Esophagus squamous epithelium (tissue), 5 donors: ENCODE results near the gene ZFHX3. TPM values are rescaled to one million over a fixed set of nuclear protein-coding genes. Genes with fewer than 3 reads are reported as not detected.

Experiments
- DNase-seq: peaks from one replicate; lab custom pipeline; 2025; lab: John Stamatoyannopoulos, UW
- H3K27ac ChIP-seq, 4 donors: fragments of 200-600 bp; sonication (generic); one replicate each; pipeline ENCODE4 v1.5.1; 2016 to 2019; ENCODE audit warnings: mild to moderate bottlenecking in 1 of 4
- H3K27me3 ChIP-seq, 4 donors: fragments of 200-600 bp; sonication (generic); 1 replicate in 3 of 4; 2 replicates in 1 of 4; pipeline versions ENCODE4 v1.5.1 to v1.6.0; 2017 to 2021; ENCODE audit warnings: antibody characterized with exemption in 1 of 4
- H3K36me3 ChIP-seq, 3 donors: fragments of 200-600 bp; sonication (generic); one replicate each; pipeline ENCODE4 v1.5.1; 2016 to 2019
- H3K4me1 ChIP-seq, 3 donors: fragments of 200-600 bp; sonication (generic); one replicate each; pipeline ENCODE4 v1.5.1; 2017 to 2019
- H3K4me3 ChIP-seq, 4 donors: fragments of 200-600 bp; sonication (generic); 1 replicate in 3 of 4; 2 replicates in 1 of 4; pipeline ENCODE4 v1.5.1; 2016 to 2019; ENCODE audit warnings: mild to moderate bottlenecking in 2 of 4, moderate library complexity in 1 of 4
- H3K9me3 ChIP-seq, 3 donors: fragments of 200-600 bp; sonication (generic); one replicate each; pipeline ENCODE4 v1.5.1; 2016 to 2019
- CTCF ChIP-seq, 6 experiments: fragments of 450-650 bp in 4 of 6; fragments of 200-600 bp in 2 of 6; sonication (generic) in 2 of 6; IDR thresholded peaks; one replicate each; pipeline ENCODE4 v1.5.1; 2016 to 2019; ENCODE audit warnings: antibody characterized with exemption in 6 of 6, mild to moderate bottlenecking in 4 of 6, moderate library complexity in 4 of 6
- POLR2A ChIP-seq, 4 donors: fragments of 450-650 bp; IDR thresholded peaks; one replicate each; pipeline ENCODE4 v1.6.1; 2017; ENCODE audit warnings: antibody characterized with exemption in 4 of 4, mild to moderate bottlenecking in 4 of 4, moderate library complexity in 3 of 4
- WGBS, 2 donors: methylation state at CpG; one replicate each; pipeline ENCODE4 v1.1.5; 2018; 5-methylcytosine and 5-hydroxymethylcytosine counted together
- intact Hi-C: fragments of 100-400 bp; cut with DNase I; formaldehyde crosslinking; loops from one replicate; pipeline ENCODE4 v1.15.0; 2022
- total RNA-seq, 4 donors: library from RNA; depleted of rRNA; stranded (reverse); fragments of >200 nt; gene quantifications; one replicate each; pipeline ENCODE4 v1.1.0, GENCODE V29; 2016
- donor health status: DM: yes; HTN: yes; CAD: no.

The ZFHX3 gene
- total RNA-seq, 4 donors from 2014 or later = 3.5 to 12.8 (median 4.5) TPM

- Histone ChIP-seq H3K27ac (no peak overlapping the region), H3K36me3 (peaks cover 0 to 12% (median 0%) of the 10 kb centered on the region in 3 donors), H3K27me3 (no peaks in the 10 kb centered on the region), H3K4me3 (no peak overlapping the region), H3K4me1 (no peaks in the 10 kb centered on the region), H3K9me3 (no peaks in the 10 kb centered on the region)
- intact Hi-C loops = no loop called here
- 78 to 89% methylated on average over 5 of the region's 5 CpGs for WGBS, 2 donors
- TF ChIP-seq POLR2A (IDR thresholded peaks at IDR 0.05) (no peak), CTCF (IDR thresholded peaks at IDR 0.05) (no peak)
- DNase-seq = no peak
Measured at GRCh38 chr16:72815348-72816318, 232.3 kb downstream of the ZFHX3 start.

GRCh38 chr16:72814226-72814625 lies 233.7 kb downstream of the ZFHX3 start:
- DNase-seq = no peak
- no peaks in the 10 kb centered on the region for H3K9me3 ChIP-seq
- 28 to 61% methylated on average over 2 of the region's 2 CpGs for WGBS, 2 donors
- TF ChIP-seq POLR2A (IDR thresholded peaks at IDR 0.05) = no peak
- no peak for TF ChIP-seq CTCF (IDR thresholded peaks at IDR 0.05)
- H3K36me3 ChIP-seq = peaks cover 0 to 26% (median 0%) of the 10 kb centered on the region in 3 donors
- intact Hi-C loops = no loop called here
- no peaks in the 10 kb centered on the region for H3K4me1 ChIP-seq
- H3K27me3 ChIP-seq = no peaks in the 10 kb centered on the region
- H3K27ac ChIP-seq = no peak overlapping the region
- no peak overlapping the region for H3K4me3 ChIP-seq

GRCh38 chr16:72812672-72813071 lies 235.3 kb downstream of the ZFHX3 start:
- Histone ChIP-seq H3K36me3 (peaks cover 0 to 31% (median 0%) of the 10 kb centered on the region in 3 donors), H3K4me3 (no peak overlapping the region), H3K27me3 (no peaks in the 10 kb centered on the region), H3K4me1 (no peaks in the 10 kb centered on the region), H3K27ac (no peak overlapping the region), H3K9me3 (no peaks in the 10 kb centered on the region)
- intact Hi-C loops = no loop called here
- no peak for DNase-seq
- WGBS, 2 donors = 61 to 86% methylated on average over 3 of the region's 3 CpGs
- TF ChIP-seq CTCF (IDR thresholded peaks at IDR 0.05) (no peak), POLR2A (IDR thresholded peaks at IDR 0.05) (no peak)

- no peaks in the 10 kb centered on the region for H3K9me3 ChIP-seq
- no peaks in the 10 kb centered on the region for H3K4me1 ChIP-seq
- H3K27me3 ChIP-seq = no peaks in the 10 kb centered on the region
- no peak overlapping the region for H3K27ac ChIP-seq
- H3K4me3 ChIP-seq = no peak overlapping the region
- 87 to 89% methylated on average over 2 to 5 of the region's 6 CpGs for WGBS, 2 donors
- intact Hi-C loops = no loop called here
- no peak for DNase-seq
- peaks cover 0 to 39% (median 0%) of the 10 kb centered on the region in 3 donors for H3K36me3 ChIP-seq
- no peak for TF ChIP-seq CTCF (IDR thresholded peaks at IDR 0.05)
- TF ChIP-seq POLR2A (IDR thresholded peaks at IDR 0.05) = no peak
Measured at GRCh38 chr16:72811876-72812275, 236.1 kb downstream of the ZFHX3 start.

- no peak overlapping the region for H3K4me3 ChIP-seq
- DNase-seq = no peak
- no peak for TF ChIP-seq CTCF (IDR thresholded peaks at IDR 0.05)
- no peak for TF ChIP-seq POLR2A (IDR thresholded peaks at IDR 0.05)
- 70 to 100% methylated on average over 1 to 3 of the region's 8 CpGs for WGBS, 2 donors
- H3K36me3 ChIP-seq = peaks cover 0 to 45% (median 0%) of the 10 kb centered on the region in 3 donors
- H3K27ac ChIP-seq = no peak overlapping the region
- no peaks in the 10 kb centered on the region for H3K27me3 ChIP-seq
- no peaks in the 10 kb centered on the region for H3K4me1 ChIP-seq
- intact Hi-C loops = no loop called here
- no peaks in the 10 kb centered on the region for H3K9me3 ChIP-seq
Measured at GRCh38 chr16:72811188-72811720, 236.7 kb downstream of the ZFHX3 start.
